ENCODE measurements around the gene EEPD1.
"Not testable (repeated sequence)": the region's sequence is repeated elsewhere in the genome, so short reads cannot be mapped to it uniquely, and the experiment has no call there.

Gene EEPD1

DNA sequence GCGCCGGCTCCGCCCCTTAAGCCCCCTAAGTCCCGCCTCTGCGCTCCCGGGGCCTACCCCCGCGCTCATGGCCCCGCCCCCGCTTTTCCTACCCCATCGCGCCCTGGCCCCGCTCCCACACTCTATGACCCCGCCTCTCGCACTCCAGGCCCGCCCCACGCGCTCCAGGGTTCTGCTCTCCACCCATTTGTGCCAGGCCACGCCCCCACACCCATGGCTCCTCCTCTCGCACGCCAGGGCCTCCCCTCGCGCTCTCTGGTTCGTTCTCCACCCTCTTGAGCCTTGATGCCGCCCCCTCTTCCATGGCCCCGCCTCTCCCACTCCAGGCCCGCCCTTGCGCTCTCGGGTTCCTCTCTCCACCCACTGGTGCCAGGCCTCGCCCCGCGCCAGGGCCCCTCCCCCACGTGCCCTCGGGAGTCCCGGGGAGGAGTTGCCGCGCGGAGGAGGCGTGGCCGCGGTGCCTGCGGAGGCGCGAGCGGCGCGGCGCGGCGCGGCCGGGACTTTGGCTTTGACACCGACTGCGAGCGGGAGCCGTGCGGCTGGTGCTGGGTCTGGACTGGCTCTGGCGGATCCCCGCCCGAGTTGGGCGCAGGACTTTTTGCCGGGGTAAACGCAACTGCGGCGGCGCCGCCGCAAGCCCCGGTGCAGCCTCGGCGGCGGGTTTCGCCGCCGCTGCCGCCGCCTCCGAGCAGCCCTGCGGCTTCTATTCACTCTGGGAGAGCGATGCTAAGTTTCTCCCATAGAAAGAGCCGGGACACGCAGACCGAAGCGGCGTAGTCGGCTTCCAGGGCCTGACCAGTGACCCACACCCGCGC is at the start of gene EEPD1:
Gene EEPD1 (plus strand): TSS at position 499 of the 815 bp plus-strand sequence. CDS start 1,071 bp downstream, outside the sequence.
- peak; percentile 99 for DNase-seq (ENCODE audit: low read depth in 4 of 4, low spot score in 1 of 4)

DNA sequence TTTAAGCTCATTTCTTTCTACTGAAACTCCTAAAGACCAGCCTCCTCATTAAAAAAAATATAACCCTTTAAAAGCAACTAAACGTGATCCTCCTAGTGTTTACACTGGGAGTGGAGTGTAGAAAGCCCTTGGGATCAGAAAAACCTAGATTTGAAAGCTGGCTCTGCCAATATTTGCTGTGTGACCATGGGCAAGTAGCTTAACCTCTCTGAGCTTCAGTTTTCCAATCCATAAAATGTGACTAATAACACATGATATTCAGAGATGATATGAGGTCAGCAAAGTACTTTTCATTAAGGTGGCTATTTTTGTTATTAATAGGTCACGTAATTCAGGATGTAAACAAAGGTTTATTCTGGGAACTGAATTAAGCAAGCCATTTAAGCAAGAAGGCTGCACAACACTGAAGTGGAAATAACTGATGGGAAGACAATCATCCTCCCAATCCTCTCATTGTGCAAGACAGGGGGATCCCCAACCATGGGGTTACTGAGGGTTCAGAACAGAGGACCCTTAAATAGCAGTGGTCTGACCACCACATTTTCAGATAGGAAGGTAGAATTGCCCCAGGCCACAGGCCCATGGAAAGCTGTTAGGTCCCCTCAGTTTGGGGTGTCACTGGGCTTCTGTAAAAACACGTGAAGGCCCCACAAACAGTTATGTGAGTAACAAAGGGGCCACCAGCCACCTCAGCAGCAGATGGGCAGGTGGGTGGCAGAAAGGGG is 49.1 kb upstream of the EEPD1 start:
- no peak for DNase-seq (ENCODE audit: low read depth in 4 of 4, low spot score in 1 of 4)

GRCh38 chr7:36106972-36107908 is 45.8 kb upstream of the EEPD1 start:
- not testable (repeated sequence) for DNase-seq (ENCODE audit: low read depth in 4 of 4, low spot score in 1 of 4)

DNA sequence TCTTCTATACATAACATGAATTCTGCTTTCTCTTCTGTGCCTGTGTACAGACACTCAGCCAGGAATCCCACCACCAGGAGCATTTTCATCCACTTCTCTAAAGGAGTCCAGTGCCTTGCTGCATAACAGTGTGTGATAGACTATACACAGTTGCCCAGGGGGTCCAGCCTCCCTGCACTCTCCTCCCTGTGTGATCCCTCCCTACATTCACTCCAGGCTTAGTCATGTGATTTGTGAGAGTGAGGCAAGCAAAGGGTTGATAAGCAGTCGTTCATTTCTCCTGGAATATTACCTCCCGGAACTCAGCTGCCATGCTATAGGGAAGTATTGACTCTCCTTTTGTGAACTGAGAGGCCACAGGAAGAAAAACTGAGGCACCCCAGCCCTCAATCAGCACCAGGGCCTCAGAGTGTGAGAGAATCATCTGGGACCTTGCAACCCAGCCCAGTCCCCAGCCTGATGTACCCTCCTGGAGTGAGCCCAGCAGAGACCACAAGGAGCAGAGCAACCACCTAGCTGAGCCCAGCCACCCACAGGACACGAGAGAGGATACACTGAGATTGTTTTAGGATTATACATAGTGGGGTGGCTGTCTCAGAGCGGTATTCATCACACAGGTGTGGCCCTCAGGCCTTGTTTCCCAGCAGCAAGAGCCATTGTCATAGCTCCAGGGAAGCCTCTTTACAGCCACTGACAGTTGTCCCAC is 45.0 kb upstream of the EEPD1 start:
- no peak for DNase-seq (ENCODE audit: low read depth in 4 of 4, low spot score in 1 of 4)

DNA sequence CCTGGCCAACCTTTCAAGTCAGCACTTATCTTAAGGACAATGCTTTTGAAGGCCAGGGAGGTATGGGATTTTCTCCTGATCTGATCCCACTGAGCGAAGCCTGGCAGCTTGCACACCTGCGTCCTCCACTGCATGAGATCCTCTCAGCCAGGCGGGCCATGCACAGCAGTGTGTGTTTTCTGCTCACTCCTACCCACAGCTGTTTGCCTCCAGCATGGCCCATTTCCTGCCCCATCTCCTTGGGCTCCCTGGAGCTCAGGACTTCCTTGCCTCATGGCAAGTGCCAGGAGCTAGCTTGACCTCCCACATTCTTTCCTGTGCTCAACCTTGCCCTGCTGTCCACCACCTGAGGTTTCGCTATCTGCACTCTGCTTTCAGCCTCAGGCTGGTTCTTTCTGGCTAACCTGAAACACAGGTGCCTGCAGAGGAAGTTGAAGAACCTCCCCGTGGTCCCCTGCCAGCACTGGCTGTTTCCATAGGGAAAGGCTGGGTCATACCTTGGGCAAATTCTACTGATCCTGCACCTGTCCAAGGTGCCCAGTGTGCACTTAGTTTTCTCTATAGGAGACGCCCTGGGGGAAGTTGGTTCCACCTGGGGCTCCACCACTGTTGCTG is 43.9 kb upstream of the EEPD1 start:
- DNase-seq (ENCODE audit: low read depth in 4 of 4, low spot score in 1 of 4), result no peak

DNA sequence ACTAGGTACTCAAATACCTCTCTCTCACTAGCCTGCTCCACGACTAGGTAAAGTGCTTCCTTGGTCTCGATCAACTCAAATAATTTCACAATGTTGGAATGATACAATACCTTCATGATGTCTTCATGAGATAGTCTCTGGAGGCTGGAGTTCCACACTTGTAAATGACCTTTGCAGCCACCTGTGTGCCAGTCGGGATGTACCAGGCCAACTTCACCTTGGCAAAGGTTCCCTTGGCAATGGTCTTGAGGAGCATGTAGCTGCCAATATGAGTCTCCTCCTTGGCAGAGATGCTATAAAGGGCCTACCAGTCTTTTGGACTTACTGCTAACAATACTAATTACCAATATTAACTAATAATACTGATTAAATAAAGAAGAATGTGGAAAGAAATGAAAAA is 42.5 kb upstream of the EEPD1 start:
- DNase-seq (ENCODE audit: low read depth in 4 of 4, low spot score in 1 of 4), result no peak

- no peak for DNase-seq (ENCODE audit: low read depth in 4 of 4, low spot score in 1 of 4)
Measured at GRCh38 chr7:36112969-36113368, 40.1 kb upstream of the EEPD1 start.

- DNase-seq (ENCODE audit: low read depth in 4 of 4, low spot score in 1 of 4), result no peak
Measured at GRCh38 chr7:36114355-36114754, 38.7 kb upstream of the EEPD1 start.

DNA sequence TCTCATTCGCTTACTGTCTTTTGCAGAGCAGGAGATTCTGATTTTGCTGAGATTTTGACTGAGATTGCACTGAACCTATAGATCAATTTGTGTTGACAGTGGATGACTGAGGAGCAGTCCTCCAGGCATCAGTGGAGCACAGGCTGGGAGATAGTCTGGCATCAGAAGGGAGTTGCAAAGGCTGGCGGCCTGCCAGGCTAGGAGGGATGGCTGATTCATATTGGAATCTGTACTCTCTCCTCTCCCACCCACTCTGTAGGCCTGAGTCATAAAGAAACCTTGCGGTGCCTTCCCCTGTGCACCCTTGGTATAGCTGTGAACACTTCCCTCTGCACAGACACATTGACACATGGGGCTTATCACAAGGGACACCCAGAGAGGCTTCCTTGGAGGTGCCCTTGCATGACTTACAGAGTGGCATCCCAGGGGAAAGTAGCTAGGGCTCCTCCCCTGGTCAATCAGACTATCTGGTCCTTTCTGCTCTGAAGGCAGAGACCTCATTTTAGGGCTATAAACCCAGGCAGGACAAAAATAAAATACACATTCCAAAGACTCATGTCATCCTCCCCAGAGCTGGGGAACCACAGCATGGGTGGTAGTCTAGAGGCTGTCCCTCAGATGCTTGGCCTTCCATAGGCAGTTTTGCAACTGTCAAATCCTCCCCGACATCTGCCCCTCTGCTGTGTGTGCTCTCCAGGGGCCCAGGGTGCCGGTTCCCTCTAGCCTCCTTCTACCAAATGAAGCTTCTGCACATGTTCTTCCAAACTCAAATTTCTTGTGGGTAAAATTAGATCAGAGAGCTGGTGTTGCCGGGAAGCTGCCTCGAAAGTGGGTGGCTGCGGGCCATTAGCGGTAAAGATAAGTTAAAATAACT is 37.4 kb upstream of the EEPD1 start:
- DNase-seq (ENCODE audit: low read depth in 4 of 4, low spot score in 1 of 4), result peak; percentile 51 to 81 (median 68)

GRCh38 chr7:36116347-36117202 is 36.5 kb upstream of the EEPD1 start:
- no peak for DNase-seq (ENCODE audit: low read depth in 4 of 4, low spot score in 1 of 4)

DNA sequence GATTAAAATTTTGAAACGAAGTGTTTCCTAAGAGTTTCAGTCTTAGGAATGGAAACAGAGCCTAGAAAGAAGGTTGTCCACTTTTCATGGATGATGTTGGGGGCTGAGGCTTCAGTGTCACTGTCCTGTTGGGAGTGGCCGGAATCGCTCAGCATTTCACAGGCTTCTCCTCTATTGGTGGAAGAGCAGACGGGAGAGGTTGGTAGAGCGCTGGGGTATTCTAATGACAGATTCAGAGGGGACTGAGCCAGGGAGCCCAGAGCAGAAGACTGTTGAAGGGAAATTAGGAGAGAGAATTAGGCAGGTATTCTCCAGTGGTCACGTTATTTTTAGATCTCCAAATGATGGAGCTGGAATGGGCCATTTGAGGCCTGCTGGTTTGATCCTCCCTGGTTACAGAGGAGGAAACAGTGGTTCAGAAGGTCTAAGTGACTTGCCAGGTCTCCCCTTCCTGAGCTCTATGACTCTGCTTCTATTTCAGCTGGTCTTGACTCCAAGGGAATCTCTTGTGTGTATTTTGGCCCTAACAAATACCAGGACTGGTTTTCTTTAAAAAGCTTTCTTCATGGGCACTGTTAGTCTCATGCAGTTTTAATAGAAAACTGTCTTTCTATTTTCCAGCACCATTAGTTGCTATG is 35.7 kb upstream of the EEPD1 start:
- no peak for DNase-seq (ENCODE audit: low read depth in 4 of 4, low spot score in 1 of 4)

DNA sequence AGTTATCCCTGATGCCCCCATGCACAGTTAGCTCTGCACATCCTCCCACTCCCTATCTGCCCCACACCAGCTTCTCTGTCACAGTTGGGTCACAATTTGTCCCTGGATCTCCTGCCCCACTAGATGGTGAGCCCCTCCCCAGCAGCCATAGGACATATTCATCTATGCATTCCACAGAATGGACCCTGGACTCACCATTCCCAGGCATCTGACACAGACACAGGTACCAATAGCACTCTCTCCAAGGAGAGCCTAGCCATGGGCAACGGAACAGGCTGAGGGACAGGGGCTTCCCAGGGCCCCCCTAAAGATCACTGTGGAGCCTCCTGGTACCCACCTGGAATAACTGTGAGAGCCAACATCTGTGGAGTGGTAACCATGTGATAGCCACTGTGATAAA is 34.7 kb upstream of the EEPD1 start:
- DNase-seq (ENCODE audit: low read depth in 4 of 4, low spot score in 1 of 4), result no peak

DNA sequence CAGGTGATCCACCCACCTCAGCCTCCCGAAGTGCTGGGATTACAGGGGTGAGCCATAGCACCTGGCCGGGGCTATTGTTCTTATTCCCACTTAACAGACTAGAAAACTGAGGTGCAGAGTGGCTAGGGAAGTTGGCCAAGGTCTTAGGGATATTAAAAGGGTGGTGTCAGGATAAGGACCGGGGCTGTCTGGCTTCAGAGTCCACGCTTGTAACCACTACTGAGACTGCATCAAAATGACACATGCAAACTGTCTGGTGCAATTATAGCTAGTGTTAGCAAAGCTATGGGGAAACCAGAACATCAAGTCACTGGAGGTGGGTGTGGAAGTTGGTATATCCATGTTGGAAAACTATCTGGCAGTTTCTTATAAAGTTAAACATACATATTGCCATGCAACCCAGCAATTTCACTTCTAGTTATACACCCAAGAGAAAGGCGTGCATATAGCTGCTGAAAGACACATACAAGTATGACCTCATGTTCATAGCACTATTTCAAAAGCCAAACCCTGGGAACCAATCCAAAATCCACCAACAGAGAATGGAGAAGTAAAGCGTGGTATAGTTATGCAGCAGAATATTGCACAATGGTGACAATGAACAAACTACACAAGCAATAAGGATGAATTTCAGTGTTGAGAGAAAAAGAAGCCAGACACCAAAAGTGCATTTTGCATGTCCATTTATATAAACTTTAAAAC is 33.9 kb upstream of the EEPD1 start:
- DNase-seq (ENCODE audit: low read depth in 4 of 4, low spot score in 1 of 4), result no peak

DNA sequence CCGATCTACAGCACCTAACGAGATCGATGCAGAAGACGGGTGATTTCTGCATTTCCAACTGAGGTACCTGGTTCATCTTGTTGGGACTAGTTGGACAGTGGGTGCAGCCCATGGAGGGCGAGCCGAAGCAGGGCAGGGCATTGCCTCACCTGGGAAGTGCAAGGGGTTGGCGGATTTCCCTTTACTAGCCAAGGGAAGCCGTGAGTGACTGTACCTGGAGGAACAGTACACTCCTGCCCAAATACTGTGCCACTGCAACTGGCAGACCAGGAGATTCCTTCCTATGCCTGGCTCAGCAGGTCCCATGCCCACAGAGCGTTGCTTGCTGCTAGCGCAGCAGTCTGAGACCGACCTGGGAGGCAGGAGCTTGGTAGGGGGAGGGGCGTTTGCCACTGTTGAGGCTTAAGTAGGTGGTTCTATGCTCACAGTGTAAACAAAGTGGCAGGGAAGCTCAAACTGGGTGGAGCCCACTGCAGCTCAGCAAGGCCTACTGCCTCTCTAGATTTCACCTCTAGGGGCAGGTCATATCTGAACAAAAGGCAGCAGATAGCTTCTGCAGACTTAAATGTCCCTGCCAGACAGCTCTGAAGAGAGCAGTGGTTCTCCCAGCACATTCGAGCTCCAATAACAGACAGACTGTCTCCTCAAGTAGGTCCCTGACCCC is 32.9 kb upstream of the EEPD1 start:
- DNase-seq (ENCODE audit: low read depth in 4 of 4, low spot score in 1 of 4), result not testable (repeated sequence)

- not testable (repeated sequence) for DNase-seq (ENCODE audit: low read depth in 4 of 4, low spot score in 1 of 4)
Measured at GRCh38 chr7:36125630-36126029, 27.4 kb upstream of the EEPD1 start.

- no peak for DNase-seq (ENCODE audit: low read depth in 4 of 4, low spot score in 1 of 4)
Measured at GRCh38 chr7:36127075-36127740, 25.8 kb upstream of the EEPD1 start.

Data from stimulated activated CD4-positive, alpha-beta T cell treated with anti-CD3 and anti-CD28 coated beads, Interleukin-1b, Interleukin-23, amount 100 ng/mL, for 24 hours (primary cell).